GM13976 (cell line): Measurements from ENCODE around the gene CCDC85A.

Source experiments
- DNase-seq: peaks from one replicate; pipeline ENCODE4 v3.0.0; 2012; ENCODE audit warnings: low spot score
- in situ Hi-C: fragments of 300-500 bp; cut with MboI; formaldehyde crosslinking; loops from one replicate; pipeline ENCODE4 v1.12.0; 2022; ENCODE audit warnings: low sequenced_read_pairs, mixed read lengths, inconsistent platforms; ENCODE audit not compliant: unreplicated experiment
- TF ChIP-seq, protein P1 (sequence below): IDR thresholded peaks from 2 replicates; pipeline ENCODE4 v1.5.1; 2012; ENCODE audit warnings: borderline replicate concordance, mild to moderate bottlenecking; ENCODE audit not compliant: insufficient read depth; ENCODE audit errors: extremely low read depth, missing control alignments, control extremely low read depth

The CCDC85A gene

DNA sequence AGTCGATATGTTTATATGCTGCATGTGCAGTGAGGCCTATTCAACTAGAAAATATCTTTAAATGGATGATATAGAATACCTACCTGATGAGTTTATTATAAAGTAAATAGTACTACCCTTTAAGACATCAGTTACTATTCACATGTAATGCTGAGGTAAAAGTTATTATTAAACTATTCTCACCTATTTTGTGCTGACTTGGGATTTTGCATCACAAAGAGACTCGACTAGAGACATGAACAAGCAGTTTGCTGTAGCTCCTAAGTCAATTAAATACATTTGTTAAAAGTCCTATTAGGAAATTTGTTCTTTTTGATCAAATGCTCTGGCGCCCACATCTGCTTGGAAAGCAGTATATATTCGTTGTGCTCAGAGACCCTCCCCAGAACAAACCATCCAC lies 164.1 kb downstream of the CCDC85A start:
- DNase-seq = no peak
- TF ChIP-seq, protein P1, sequence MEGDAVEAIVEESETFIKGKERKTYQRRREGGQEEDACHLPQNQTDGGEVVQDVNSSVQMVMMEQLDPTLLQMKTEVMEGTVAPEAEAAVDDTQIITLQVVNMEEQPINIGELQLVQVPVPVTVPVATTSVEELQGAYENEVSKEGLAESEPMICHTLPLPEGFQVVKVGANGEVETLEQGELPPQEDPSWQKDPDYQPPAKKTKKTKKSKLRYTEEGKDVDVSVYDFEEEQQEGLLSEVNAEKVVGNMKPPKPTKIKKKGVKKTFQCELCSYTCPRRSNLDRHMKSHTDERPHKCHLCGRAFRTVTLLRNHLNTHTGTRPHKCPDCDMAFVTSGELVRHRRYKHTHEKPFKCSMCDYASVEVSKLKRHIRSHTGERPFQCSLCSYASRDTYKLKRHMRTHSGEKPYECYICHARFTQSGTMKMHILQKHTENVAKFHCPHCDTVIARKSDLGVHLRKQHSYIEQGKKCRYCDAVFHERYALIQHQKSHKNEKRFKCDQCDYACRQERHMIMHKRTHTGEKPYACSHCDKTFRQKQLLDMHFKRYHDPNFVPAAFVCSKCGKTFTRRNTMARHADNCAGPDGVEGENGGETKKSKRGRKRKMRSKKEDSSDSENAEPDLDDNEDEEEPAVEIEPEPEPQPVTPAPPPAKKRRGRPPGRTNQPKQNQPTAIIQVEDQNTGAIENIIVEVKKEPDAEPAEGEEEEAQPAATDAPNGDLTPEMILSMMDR = no peak
- in situ Hi-C loops = no loop called here

DNA sequence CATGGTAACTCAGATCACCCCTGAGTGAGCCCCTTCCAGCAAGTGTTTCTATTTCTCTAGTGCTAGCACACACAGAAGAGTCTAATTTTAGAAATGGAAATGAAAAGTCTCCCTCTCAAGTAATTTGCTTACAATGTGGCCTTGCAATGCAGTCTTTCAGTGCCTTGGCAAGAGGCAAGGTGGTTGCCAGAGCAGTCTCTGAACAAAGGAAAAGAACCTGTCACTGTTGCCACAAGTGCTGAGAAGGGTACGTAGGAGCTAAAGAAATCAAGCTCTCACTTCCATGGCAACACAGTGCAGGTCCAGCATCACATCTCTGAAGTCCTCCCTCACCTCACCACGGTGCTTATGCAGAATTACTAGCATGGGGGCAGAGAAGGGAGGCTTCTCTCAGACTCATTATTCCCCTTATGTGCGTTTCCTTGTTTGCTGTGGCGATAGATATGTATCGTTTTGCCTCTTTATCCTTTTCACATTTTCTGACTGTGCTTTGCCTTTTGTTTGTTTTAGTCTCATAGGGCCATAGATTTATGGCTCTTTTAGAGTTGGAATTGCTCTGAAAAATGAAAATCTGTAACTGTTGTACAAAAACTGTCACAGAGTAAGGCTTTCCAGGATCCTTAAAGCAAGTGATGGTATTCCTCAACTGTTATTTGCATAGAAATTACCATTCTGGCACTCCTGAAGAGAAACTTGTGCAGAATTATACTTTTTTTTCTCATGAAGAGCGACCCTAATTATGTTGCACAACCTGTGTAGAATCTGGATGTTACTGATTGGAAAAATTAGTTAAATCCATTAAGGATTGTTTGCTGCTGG lies 164.8 kb downstream of the CCDC85A start:
- no peak for DNase-seq
- TF ChIP-seq, protein P1 = no peak
- in situ Hi-C loops = no loop called here

DNA sequence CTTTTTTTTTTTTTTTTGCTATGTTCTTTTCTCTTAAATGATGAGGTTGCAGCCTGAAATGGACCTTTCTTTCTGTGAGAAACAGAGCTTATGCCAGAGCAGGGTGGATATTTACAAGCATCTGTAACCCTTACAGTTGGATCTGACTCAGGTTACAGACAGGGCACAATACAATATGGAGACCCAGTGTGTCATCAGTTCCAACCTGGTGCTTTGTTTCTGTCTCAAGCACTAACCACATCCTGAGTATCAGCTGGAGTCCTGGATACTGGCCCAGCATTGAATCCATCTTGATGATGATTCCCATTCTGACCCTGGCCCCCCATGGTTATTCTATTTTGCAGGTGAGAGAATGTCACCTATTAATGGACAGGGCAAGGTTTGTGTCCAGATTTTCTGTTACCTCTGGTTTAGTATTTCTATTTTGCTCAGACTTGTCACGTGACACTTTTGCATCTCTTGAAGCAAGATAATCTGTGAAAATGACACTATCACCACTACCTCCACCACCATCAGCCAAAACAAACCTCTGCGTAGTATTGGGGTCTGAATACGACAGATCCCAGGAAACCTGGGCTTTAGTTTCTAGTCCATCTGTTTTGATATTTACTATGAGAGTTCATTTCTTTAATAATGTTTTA lies 174.0 kb downstream of the CCDC85A start:
- in situ Hi-C loops = no loop called here
- TF ChIP-seq, protein P1 = no peak

DNA sequence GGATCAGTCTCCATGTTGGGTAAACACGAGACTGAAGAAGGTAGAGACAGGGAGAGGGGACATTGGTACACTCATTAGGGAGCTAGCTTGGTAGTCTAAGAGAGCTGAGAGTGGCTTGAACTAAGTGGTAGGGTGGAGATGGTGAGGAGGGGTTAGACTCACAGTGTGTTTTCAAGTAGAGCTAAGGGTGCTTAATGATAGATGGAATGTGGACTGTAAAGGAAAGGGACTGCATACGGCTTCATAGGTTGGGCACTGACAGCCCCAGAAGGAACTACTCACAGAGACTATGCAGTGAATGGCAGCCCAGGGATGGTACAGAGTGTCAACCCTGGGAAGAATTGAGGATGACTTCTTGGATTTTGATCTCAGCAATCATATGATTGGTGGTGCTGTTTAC lies 178.1 kb downstream of the CCDC85A start:
- TF ChIP-seq, protein P1 = no peak
- DNase-seq = no peak
- in situ Hi-C loops = no loop called here

More for the DNA sequence above, 174.0 kb downstream of the CCDC85A start:
- no peak for DNase-seq

DNA sequence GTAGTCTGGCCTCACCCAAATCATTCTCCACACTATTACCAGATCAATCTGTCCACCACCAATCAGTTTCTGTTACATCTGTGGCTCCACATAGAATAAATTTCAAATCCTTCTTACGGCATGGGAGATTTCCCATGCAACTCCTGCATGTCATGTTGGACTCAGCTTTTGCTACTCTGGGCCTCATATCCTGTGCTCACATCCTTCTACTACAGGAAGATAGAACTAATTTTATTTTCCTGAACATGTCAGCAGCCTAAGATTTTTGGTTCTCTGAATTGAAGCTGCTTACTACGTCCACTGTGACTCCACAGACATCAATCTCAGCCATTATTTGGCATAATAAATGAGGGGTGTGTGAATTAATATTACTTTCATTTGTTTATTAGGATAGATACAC lies 181.1 kb downstream of the CCDC85A start:
- TF ChIP-seq, protein P1 = no peak

DNA sequence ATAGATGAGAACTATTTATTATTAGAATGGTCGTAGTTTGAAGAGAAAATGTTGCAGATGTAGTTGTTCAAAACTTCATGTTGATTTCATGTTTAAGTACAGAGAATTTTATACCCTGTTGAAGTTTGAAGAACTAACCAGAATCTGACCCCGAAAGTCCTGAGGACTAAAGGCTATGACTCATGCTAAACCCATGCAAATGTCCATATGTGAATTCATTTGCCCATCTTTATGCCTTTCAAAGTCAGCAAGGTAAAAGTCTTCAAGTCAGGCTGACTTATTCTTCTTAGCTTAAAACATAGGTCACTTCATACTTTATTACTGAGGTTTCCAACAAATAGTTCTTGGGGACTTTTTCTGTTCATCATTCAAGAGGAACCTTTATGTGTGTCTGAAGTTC lies 185.5 kb downstream of the CCDC85A start:
- in situ Hi-C loops = no loop called here
- TF ChIP-seq, protein P1 = no peak
- DNase-seq = no peak

More for the DNA sequence above, 181.1 kb downstream of the CCDC85A start:
- no peak for DNase-seq
- in situ Hi-C loops = no loop called here
